Stomach (tissue), 4 donors: ENCODE data around the gene WDR73.

ENCODE experiments used
- CTCF ChIP-seq, 7 experiments: fragments of 450-650 bp in 4 of 7; fragments of 200-600 bp in 3 of 7; sonication (generic) in 3 of 7; IDR thresholded peaks; one replicate each; pipeline ENCODE4 v1.5.1; 2016 to 2019; ENCODE audit warnings: antibody characterized with exemption in 7 of 7, control low read depth in 2 of 7, mild to moderate bottlenecking in 1 of 7
- EP300 ChIP-seq: sonication (generic); formaldehyde crosslinking; IDR thresholded peaks from one replicate; pipeline ENCODE4 v1.6.1; 2017; ENCODE audit warnings: antibody characterized with exemption
- POLR2A ChIP-seq, 4 donors: fragments of 450-650 bp; IDR thresholded peaks; one replicate each; pipeline ENCODE4 v1.6.1; 2016; ENCODE audit warnings: antibody characterized with exemption in 4 of 4, control low read depth in 2 of 4, mild to moderate bottlenecking in 1 of 4, moderate library complexity in 1 of 4
- POLR2AphosphoS5 ChIP-seq, 3 donors: sonication (generic); formaldehyde crosslinking; IDR thresholded peaks; one replicate each; pipeline ENCODE4 v1.6.1; 2016; ENCODE audit warnings: antibody characterized with exemption in 3 of 3

- no peak for TF ChIP-seq CTCF (IDR thresholded peaks at IDR 0.05)
- no peak for TF ChIP-seq POLR2A (IDR thresholded peaks at IDR 0.05)
- TF ChIP-seq POLR2AphosphoS5 (IDR thresholded peaks at IDR 0.05), result no peak
- no peak for TF ChIP-seq EP300
These were observed 43.3 kb upstream of the WDR73 start for GRCh38 chr15:84697236-84697990.
